Rectal smooth muscle tissue (tissue), 1 donor: ENCODE data around the gene PDCD6IP.

Source experiments
- H3K27ac ChIP-seq: one replicate; pipeline ENCODE4 v1.7.0; 2013; ENCODE audit warnings: low read depth, low read length, inconsistent platforms
- H3K27me3 ChIP-seq: one replicate; pipeline ENCODE4 v1.7.0; 2013; ENCODE audit warnings: low read length; ENCODE audit not compliant: control insufficient read depth, insufficient read depth
- H3K36me3 ChIP-seq: one replicate; pipeline ENCODE4 v1.7.0; 2013; ENCODE audit warnings: low read length; ENCODE audit not compliant: control insufficient read depth, insufficient read depth
- H3K4me1 ChIP-seq: one replicate; pipeline ENCODE4 v1.7.0; 2013; ENCODE audit warnings: low read length; ENCODE audit not compliant: control insufficient read depth, insufficient read depth
- H3K4me3 ChIP-seq: one replicate; pipeline ENCODE4 v1.7.0; 2013; ENCODE audit warnings: low read length
- H3K9ac ChIP-seq: one replicate; pipeline ENCODE4 v1.7.0; 2013; ENCODE audit warnings: low read length

Gene PDCD6IP

GRCh38 chr3:33799202-33799551 is 747 bp downstream of the PDCD6IP start:
- Histone ChIP-seq H3K27me3 (no peaks in the 10 kb centered on the region), H3K4me1 (peaks cover 13% of the 10 kb centered on the region), H3K9ac (peak overlapping the region; percentile 74), H3K27ac (peak overlapping the region; percentile 95), H3K4me3 (peak overlapping the region; percentile 92), H3K36me3 (peaks cover 2% of the 10 kb centered on the region)

GRCh38 chr3:33803252-33803651 is 4.8 kb downstream of the PDCD6IP start:
- Histone ChIP-seq H3K36me3 (peaks cover 2% of the 10 kb centered on the region), H3K4me1 (peaks cover 13% of the 10 kb centered on the region), H3K27ac (no peak overlapping the region), H3K9ac (no peak overlapping the region), H3K27me3 (no peaks in the 10 kb centered on the region), H3K4me3 (no peak overlapping the region)

DNA sequence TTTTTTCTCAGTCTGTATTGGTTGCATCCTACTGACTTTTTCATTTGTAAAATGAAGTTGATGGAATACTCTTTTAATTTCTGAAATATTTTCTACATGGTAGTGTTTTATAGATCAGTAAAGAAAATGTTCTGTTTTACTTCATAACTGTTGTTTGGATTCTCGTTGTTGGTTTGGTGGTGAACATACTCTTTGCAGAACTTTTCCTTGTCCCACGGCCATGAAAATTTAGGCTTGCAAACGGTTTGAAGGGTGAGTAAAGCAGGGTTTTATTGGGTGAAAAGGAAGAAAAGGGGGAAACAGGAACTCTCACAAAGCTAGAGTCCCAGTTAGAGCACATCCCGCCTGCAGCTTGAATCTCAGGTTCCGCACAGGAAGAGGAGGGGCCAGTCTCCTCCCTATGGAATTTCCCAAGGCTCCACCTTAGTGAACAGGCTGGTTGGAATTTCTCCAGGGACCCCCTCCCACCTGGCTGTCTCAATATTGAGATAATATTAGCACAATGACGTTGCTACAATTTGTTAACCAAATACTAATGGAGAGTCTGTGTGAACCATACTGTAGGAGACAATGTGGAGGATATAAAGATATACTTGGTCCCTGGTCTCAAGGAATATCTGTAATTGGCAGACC is 5.6 kb downstream of the PDCD6IP start:
- Histone ChIP-seq H3K36me3 (peaks cover 2% of the 10 kb centered on the region), H3K4me3 (no peak overlapping the region), H3K9ac (no peak overlapping the region), H3K27me3 (no peaks in the 10 kb centered on the region), H3K27ac (no peak overlapping the region), H3K4me1 (peaks cover 13% of the 10 kb centered on the region)

- Histone ChIP-seq H3K27ac (no peak overlapping the region), H3K27me3 (no peaks in the 10 kb centered on the region), H3K9ac (no peak overlapping the region), H3K4me1 (no peaks in the 10 kb centered on the region), H3K36me3 (peaks cover 2% of the 10 kb centered on the region), H3K4me3 (no peak overlapping the region)
These were observed 8.8 kb downstream of the PDCD6IP start for GRCh38 chr3:33807191-33807590.

- Histone ChIP-seq H3K36me3 (no peaks in the 10 kb centered on the region), H3K4me1 (no peaks in the 10 kb centered on the region), H3K27me3 (no peaks in the 10 kb centered on the region), H3K27ac (no peak overlapping the region), H3K4me3 (no peak overlapping the region), H3K9ac (no peak overlapping the region)
These were observed 10.1 kb downstream of the PDCD6IP start for GRCh38 chr3:33808559-33808958.

DNA sequence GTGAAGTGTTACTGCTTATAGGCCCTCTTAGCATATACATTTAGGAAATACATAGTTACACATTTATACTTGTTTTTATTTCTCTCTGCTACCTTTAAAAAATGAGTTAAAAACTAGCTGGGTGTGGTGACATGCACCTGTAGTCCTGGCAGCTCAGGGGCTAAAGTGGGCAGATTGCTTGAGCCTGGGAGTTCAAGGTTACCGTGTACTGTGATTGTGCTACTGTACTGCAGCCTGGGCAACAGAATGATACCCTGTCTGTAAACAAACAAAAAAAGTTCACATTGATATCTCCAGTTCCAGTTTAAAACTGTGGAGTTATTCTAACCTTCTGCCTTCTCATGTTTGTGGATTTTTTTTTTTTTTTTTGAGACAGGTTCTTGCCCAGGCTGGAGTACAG is 12.1 kb downstream of the PDCD6IP start:
- no peaks in the 10 kb centered on the region for H3K4me1 ChIP-seq
- H3K4me3 ChIP-seq, result no peak overlapping the region
- no peak overlapping the region for H3K9ac ChIP-seq
- no peak overlapping the region for H3K27ac ChIP-seq
- H3K27me3 ChIP-seq, result no peaks in the 10 kb centered on the region
- no peaks in the 10 kb centered on the region for H3K36me3 ChIP-seq

- Histone ChIP-seq H3K27me3 (no peaks in the 10 kb centered on the region), H3K4me3 (no peak overlapping the region), H3K4me1 (no peaks in the 10 kb centered on the region), H3K27ac (no peak overlapping the region), H3K36me3 (peaks cover 6% of the 10 kb centered on the region), H3K9ac (no peak overlapping the region)
These were observed 23.6 kb downstream of the PDCD6IP start for GRCh38 chr3:33821989-33822388.

DNA sequence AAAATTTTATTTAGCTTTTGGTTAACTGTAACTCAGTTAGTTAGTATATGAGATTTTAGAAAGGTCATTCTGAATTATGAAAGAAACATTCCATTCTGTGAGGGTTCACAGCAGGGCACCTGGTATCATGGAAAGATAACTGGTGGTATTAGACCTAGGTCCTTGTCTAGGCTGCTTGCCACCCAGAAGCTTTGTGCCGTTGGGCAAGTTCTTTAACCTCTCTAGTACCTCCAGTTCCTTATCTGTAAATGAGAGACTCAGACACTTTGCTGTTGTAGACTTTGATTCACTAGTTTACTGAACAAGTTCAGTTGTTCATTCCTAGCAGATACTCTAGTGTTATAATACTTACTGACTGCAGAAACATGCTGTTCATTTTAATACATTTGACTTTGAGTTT is 25.4 kb downstream of the PDCD6IP start:
- Histone ChIP-seq H3K9ac (no peak overlapping the region), H3K4me3 (no peak overlapping the region), H3K27me3 (no peaks in the 10 kb centered on the region), H3K27ac (no peak overlapping the region), H3K36me3 (peaks cover 6% of the 10 kb centered on the region), H3K4me1 (no peaks in the 10 kb centered on the region)

- Histone ChIP-seq H3K9ac (no peak overlapping the region), H3K27ac (no peak overlapping the region), H3K27me3 (no peaks in the 10 kb centered on the region), H3K36me3 (peaks cover 6% of the 10 kb centered on the region), H3K4me1 (no peaks in the 10 kb centered on the region), H3K4me3 (no peak overlapping the region)
These were observed 26.7 kb downstream of the PDCD6IP start for GRCh38 chr3:33825111-33825510.

- Histone ChIP-seq H3K27ac (no peak overlapping the region), H3K36me3 (peaks cover 6% of the 10 kb centered on the region), H3K9ac (no peak overlapping the region), H3K4me3 (no peak overlapping the region), H3K27me3 (no peaks in the 10 kb centered on the region), H3K4me1 (no peaks in the 10 kb centered on the region)
These were observed 27.8 kb downstream of the PDCD6IP start for GRCh38 chr3:33826206-33826605.

- Histone ChIP-seq H3K4me1 (no peaks in the 10 kb centered on the region), H3K27me3 (no peaks in the 10 kb centered on the region), H3K4me3 (no peak overlapping the region), H3K36me3 (peaks cover 6% of the 10 kb centered on the region), H3K27ac (no peak overlapping the region), H3K9ac (no peak overlapping the region)
These were observed 28.3 kb downstream of the PDCD6IP start for GRCh38 chr3:33826688-33827087.

DNA sequence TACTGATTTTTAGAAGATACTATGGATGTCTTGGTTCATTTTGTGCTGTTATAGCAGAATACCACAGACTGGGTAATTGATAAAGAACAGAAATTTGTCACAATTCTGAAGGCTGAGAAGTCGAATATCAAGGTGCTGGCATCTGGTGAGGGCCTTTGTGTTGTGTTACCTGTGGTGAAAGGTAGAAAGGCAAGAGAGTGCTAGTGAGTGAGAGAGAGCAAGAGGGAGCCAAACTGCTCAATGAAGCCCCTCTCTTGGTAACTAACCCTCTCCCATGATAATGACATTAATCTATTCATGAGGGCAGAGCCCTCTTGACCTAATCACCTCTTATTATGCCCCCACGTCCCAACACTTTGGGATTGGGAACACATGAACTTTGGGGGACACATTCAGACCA is 31.3 kb downstream of the PDCD6IP start:
- no peak overlapping the region for H3K27ac ChIP-seq
- no peaks in the 10 kb centered on the region for H3K4me1 ChIP-seq
- no peak overlapping the region for H3K9ac ChIP-seq
- no peaks in the 10 kb centered on the region for H3K27me3 ChIP-seq
- H3K4me3 ChIP-seq, result no peak overlapping the region
- H3K36me3 ChIP-seq, result no peaks in the 10 kb centered on the region

DNA sequence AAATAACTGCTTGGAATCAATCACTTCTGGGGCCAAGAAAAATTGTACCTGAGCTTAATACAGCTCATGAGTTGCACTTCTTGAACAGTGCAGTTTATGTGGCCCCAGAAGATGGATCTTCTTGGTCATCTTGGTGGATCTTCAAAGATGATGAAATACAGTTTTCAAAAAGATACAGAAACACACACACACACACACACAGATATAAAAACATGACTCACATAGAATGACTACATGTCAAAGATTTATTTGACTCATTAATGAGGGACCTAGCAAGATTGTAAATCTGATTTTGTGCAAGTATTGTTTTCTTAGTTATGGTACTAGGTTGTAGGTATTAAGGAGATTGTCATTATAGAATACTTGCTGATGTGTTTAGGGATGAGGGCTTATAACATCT is 32.6 kb downstream of the PDCD6IP start:
- Histone ChIP-seq H3K27me3 (no peaks in the 10 kb centered on the region), H3K36me3 (peaks cover 5% of the 10 kb centered on the region), H3K4me1 (no peaks in the 10 kb centered on the region), H3K4me3 (no peak overlapping the region), H3K27ac (no peak overlapping the region), H3K9ac (no peak overlapping the region)
